GM10248 (cell line): ENCODE measurements around the gene SNX12.
A peak's percentile ranks its signal among the peaks of the same experiment; 100 is the strongest.

Experiments used
- CTCF ChIA-PET: fragments of 300-600 bp; sonication (Branson Sonifier 250); formaldehyde crosslinking; extraction: SDS; loops from one replicate; lab custom pipeline; 2021; ENCODE audit warnings: antibody characterized with exemption; lab: Yijun Ruan, JAX
- POLR2A ChIA-PET: fragments of 350-650 bp; sonication (Branson Sonifier 250); formaldehyde crosslinking; extraction: SDS; loops from one replicate; lab custom pipeline; 2020; ENCODE audit warnings: antibody characterized with exemption; lab: Yijun Ruan, JAX
- DNase-seq: peaks from one replicate; pipeline ENCODE4 v3.0.0; 2012; ENCODE audit errors: extremely low spot score
- TF ChIP-seq, protein P1 (sequence below): IDR thresholded peaks from 2 replicates; pipeline ENCODE4 v1.5.1; 2012; ENCODE audit warnings: mild to moderate bottlenecking, low read depth; ENCODE audit errors: extremely low read depth, missing control alignments, control extremely low read depth

Gene SNX12

DNA sequence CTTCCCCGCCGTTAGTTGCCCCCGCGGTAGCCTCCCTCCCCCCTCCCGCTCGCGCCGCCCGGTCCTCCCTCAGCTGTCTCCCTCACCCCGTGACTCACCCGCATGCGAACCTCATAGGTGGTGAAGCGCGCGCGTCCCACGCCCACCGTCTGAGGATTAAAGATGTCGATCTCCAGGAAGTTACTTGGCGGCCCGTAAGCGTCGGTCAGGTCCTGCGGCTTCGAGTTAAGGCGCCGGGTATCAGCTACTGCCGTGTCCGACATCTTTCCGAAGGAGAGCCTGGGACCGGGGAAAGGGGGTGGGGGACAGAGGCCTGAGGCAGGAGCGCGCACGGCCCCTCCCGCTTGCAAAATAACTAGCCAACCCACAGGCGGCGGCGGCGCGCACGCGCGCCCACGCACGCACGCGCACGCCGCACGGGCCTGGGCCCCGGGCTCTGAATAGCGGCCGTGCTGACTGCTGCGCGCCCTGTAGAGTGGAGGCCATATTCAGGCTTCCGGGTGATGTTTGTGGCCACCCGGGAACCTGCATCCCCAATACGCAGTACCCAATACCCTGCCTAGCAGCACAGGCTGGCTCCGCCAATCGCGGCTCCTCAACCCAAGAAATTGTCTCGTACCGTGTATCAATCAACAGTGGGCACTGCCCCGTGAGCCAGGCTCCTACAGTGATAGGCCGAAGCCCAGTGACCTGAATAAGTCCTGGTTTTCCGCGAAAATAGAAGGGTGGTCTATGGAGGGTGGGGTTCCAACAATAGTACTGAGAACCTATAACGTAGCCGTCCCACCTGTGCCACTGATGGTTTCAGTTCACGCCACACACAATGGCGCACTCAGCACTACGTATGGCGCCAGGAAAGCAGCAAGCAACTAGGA, at the start of gene SNX12:
Gene SNX12 (minus strand): TSS at position 291 of the 875 bp plus-strand sequence. CDS start 28 bp downstream, at position 263.
- peak; percentile 86 for DNase-seq
- CTCF ChIA-PET, result interaction anchor here (1.0 to 1.1 kb wide), 2 partner anchors 10 to 13 kb away, joined by 3 read pairs; no protein-coding TSS in a partner anchor
- TF ChIP-seq, protein P1, sequence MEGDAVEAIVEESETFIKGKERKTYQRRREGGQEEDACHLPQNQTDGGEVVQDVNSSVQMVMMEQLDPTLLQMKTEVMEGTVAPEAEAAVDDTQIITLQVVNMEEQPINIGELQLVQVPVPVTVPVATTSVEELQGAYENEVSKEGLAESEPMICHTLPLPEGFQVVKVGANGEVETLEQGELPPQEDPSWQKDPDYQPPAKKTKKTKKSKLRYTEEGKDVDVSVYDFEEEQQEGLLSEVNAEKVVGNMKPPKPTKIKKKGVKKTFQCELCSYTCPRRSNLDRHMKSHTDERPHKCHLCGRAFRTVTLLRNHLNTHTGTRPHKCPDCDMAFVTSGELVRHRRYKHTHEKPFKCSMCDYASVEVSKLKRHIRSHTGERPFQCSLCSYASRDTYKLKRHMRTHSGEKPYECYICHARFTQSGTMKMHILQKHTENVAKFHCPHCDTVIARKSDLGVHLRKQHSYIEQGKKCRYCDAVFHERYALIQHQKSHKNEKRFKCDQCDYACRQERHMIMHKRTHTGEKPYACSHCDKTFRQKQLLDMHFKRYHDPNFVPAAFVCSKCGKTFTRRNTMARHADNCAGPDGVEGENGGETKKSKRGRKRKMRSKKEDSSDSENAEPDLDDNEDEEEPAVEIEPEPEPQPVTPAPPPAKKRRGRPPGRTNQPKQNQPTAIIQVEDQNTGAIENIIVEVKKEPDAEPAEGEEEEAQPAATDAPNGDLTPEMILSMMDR, result peak; percentile 82
- POLR2A ChIA-PET, result interaction anchor here (0.6 kb wide), 4 partner anchors 27 to 71 kb away, joined by 3 to 5 read pairs (median 4); no protein-coding TSS in a partner anchor

DNA sequence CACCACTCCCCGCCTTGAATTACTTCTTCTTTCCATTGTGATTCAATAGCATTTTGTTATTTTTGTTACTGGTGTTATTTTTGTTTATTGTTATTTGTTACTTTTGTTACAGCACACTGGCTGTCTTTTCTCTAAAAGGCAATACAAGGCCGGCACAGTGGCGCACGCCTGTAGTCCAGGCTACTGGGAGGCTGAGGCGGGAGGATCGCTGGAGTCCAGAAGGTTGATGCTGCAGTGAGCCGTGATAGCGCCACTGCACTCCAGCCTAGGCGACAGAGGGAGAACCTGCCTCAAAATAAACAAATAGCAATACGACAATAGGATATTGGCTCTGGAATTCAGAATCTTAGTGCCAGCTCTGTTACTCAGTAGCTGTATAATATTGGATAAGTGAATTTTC, 49.2 kb upstream of the SNX12 start:
- CTCF ChIA-PET, result interaction anchor here (1.4 to 3.2 kb wide), 4 partner anchors 12 to 20 kb away, joined by 7 to 23 read pairs (median 8); no protein-coding TSS in a partner anchor
- TF ChIP-seq, protein P1, result no peak
- no peak for DNase-seq
- POLR2A ChIA-PET, result interaction anchor here (1.5 kb wide), 1 partner anchor 13 kb away, joined by 5 read pairs; no protein-coding TSS in a partner anchor

DNA sequence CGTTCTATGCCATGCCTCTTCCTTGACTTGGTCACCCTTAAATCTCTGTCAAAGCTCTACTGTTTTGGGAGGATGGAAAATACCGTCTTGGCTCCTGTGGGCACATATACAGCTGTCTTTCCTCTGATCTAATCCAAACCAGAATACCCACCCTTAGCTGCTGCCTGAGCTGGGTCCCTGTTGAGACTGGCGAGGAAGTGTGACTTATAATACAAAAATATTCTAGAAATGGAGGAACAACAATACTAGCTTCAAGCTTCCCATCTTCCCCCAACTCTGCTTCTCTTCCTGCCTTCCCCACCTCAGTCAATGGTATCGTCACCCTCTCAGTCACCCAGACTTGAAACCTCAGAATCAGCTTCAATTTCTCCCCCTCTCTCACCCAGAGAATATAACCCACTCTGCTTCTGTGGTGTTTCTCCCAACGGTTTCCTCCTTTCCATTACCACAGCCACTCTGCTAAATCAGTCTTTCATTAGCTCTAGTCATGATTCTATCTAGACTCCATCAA, 43.8 kb upstream of the SNX12 start:
- no peak for DNase-seq
- ChIA-PET POLR2A (interaction anchor here (0.6 to 1.7 kb wide), 3 partner anchors 10 to 84 kb away, joined by 5 to 12 read pairs (median 7); no protein-coding TSS in a partner anchor), CTCF (interaction anchor here (1.3 to 2.8 kb wide), 3 partner anchors 12 to 26 kb away, joined by 3 to 16 read pairs (median 12); no protein-coding TSS in a partner anchor)
- TF ChIP-seq, protein P1, result no peak

DNA sequence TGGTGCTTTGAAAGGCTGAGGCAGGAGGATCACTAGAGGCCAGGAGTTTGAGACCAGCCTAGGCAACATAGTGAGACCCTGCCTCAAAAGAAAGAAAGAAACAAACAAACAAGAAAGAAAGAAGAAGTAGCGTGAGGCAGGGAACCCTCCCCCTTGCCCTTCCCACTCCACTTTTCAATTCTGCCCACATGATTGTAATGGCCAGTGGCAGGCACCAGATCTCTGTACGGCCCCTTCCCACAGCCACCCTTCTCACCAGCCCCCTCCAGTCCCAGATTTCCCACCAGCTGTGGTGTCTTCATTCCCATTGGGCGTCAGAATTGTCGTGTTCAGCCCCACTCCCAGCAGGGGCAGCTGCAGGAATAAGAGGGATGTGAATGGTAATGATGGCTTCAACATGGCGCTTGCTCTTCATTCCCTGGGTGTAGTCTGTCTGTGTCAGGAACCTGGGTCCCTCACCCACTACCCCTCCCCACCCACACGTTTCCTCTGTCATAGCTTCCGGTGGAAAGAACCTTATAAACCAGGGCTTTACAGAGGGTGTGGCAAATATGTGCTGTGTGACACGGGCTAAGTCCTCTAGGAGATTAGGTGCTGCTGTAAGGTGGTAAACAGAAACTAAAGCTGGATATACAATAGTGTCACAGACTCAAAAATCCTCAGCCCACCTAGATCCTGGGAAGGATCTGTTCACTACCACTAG, 43.2 kb upstream of the SNX12 start, which contains the start of gene IL2RG:
Gene IL2RG (minus strand): TSS at position 437 of the 703 bp plus-strand sequence. CDS start 38 bp downstream, at position 399.
- ChIA-PET CTCF (interaction anchor here (2.3 to 2.8 kb wide), 2 partner anchors 11 to 18 kb away, joined by 12 to 16 read pairs; no protein-coding TSS in a partner anchor), POLR2A (interaction anchor here (1.5 to 1.7 kb wide), 2 partner anchors 9 to 11 kb away, joined by 7 to 12 read pairs; no protein-coding TSS in a partner anchor)
- peak; percentile 75 for DNase-seq
- TF ChIP-seq, protein P1, result no peak

DNA sequence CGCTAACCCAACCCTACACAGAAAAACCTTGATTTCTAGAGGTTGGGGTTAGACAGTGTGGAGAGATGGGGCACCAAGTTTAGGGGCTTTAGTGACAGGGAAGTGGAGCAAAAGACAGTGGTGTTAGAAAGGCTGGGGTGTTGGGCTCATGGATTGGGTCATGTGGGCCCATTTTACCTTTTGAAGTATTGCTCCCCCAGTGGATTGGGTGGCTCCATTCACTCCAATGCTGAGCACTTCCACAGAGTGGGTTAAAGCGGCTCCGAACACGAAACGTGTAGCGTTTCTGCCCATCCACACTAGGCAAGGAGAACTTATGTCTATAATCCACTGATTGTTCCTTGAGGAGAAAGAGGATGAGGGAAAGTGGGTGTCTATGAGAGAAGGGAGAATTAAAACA, 40.9 kb upstream of the SNX12 start:
- TF ChIP-seq, protein P1, result no peak
- ChIA-PET CTCF (interaction anchor here (1.5 kb wide), 1 partner anchor 10 kb away, joined by 4 read pairs; no protein-coding TSS in a partner anchor), POLR2A (no interaction called here)
- DNase-seq, result no peak
